ENCODE results near the gene SLC17A7. TPM values are rescaled to one million over a fixed set of nuclear protein-coding genes. Genes with fewer than 3 reads are reported as not detected.
A peak's percentile ranks its signal among the peaks of the same experiment; 100 is the strongest.

SLC17A7 gene
- total RNA-seq, 2 experiments from 2014 or later: not detected

DNA sequence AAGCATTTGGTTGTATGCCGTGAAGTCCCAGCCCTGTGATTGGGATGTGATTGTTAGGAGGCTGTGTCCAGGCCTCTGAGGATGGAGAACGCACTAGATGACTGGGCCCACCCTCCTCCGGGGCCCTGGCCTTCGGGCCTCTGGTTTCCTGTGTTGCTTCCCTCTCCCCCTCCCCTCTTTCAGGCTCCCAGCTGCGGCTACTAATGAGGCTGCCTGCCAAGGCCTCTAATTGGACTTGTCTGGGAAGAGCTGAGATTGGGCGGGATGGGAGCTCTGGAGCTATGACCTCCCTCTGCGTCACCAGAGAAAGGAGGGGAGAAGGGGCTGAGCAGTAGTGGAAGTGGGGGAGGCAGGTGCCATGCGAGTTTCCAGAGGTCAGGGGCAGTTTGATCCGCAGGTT, 28.0 kb downstream of the SLC17A7 start:
- Histone ChIP-seq H3K27ac (ENCODE audit: low read depth in 1 of 2, low read length in 2 of 2) (no peak overlapping the region), H3K36me3 (ENCODE audit: insufficient read depth, low read length) (no peaks in the 10 kb centered on the region), H3K9me3 (ENCODE audit: control insufficient read depth in 1 of 2, insufficient read depth in 1 of 2, low read length in 2 of 2) (no peaks in the 10 kb centered on the region), H3K4me3 (ENCODE audit: low read length) (no peak overlapping the region), H3K27me3 (ENCODE audit: control insufficient read depth in 1 of 2, insufficient read depth in 2 of 2, low read length in 2 of 2) (peaks cover 3 to 6% of the 10 kb centered on the region in 2 experiments), H3K4me1 (ENCODE audit: insufficient read depth, low read length) (peaks cover 44% of the 10 kb centered on the region)
- intact Hi-C loops (cut with DNase I, micrococcal nuclease): no loop called here
- ChIA-PET POLR2A (interaction anchor here (0.7 to 1.1 kb wide), 3 partner anchors 25 to 40 kb away, joined by 3 read pairs; partner anchors contain the start of gene KASH5), CTCF (no interaction called here)
- ATAC-seq (ENCODE audit: poor library complexity) (no peak), DNase-seq (no peak)
- H3K36me3 Mint-ChIP-seq (ENCODE audit: low read depth): no peaks in the 10 kb centered on the region
- peaks cover 5% of the 10 kb centered on the region for H3K27me3 Mint-ChIP-seq
- no peak for TF ChIP-seq CTCF (IDR thresholded peaks at IDR 0.05)
- H3K9me3 Mint-ChIP-seq: no peaks in the 10 kb centered on the region
- no peak overlapping the region for H3K4me3 Mint-ChIP-seq
- no peak overlapping the region for H3K27ac Mint-ChIP-seq
- H3K4me1 Mint-ChIP-seq (ENCODE audit: low read depth): peaks cover 49% of the 10 kb centered on the region

DNA sequence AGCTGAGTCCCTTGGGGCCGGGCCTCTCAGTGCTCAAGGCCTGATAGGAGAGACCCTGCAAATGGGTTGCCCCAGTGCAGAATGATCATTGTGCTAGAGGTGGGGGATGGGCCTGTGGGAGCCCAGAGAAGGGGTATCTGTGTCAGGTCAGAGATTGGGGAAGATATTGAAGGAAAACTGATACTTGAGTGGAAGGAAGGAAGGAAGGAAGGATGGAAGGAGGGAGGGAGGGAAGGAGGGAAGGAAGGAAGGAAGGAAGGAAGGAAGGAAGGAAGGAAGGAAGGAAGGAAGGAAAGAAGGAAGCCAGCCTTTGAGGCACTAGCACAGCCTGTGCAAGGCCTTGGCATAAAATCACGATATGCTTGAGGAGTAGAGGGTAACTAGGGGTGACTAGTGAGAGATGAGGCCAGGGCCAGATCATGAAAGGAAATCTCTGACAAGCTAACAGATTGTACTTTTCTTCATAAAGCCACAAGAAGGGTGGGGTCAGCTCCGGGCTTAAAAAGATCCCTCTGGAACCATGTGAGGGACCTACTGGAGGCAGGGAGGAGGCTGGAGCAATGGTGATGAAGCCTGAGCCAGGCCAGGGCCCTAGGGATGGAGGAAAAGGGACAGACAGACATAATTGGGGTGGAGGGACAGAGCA, 29.5 kb downstream of the SLC17A7 start:
- POLR2A ChIA-PET: interaction anchor here (3.9 kb wide), 1 partner anchor 8 kb away, joined by 20 read pairs; no protein-coding TSS in a partner anchor
- CTCF ChIA-PET: interaction anchor here (0.9 kb wide), 1 partner anchor 32 kb away, joined by 3 read pairs; no protein-coding TSS in a partner anchor
- no peaks in the 10 kb centered on the region for H3K27me3 Mint-ChIP-seq
- TF ChIP-seq CTCF (IDR thresholded peaks at IDR 0.05): no peak
- ATAC-seq (ENCODE audit: poor library complexity) (no peak), DNase-seq (no peak)
- Histone ChIP-seq H3K27me3 (ENCODE audit: control insufficient read depth in 1 of 2, insufficient read depth in 2 of 2, low read length in 2 of 2) (peaks cover 0 to 3% of the 10 kb centered on the region in 2 experiments), H3K4me1 (ENCODE audit: insufficient read depth, low read length) (peaks cover 60% of the 10 kb centered on the region), H3K9me3 (ENCODE audit: control insufficient read depth in 1 of 2, insufficient read depth in 1 of 2, low read length in 2 of 2) (no peaks in the 10 kb centered on the region), H3K36me3 (ENCODE audit: insufficient read depth, low read length) (no peaks in the 10 kb centered on the region), H3K27ac (ENCODE audit: low read depth in 1 of 2, low read length in 2 of 2) (no peak overlapping the region), H3K4me3 (ENCODE audit: low read length) (no peak overlapping the region)
- intact Hi-C loops (cut with DNase I, micrococcal nuclease): no loop called here
- H3K27ac Mint-ChIP-seq: peak overlapping the region; percentile 82
- no peak overlapping the region for H3K4me3 Mint-ChIP-seq
- no peaks in the 10 kb centered on the region for H3K36me3 Mint-ChIP-seq (ENCODE audit: low read depth)
- no peaks in the 10 kb centered on the region for H3K9me3 Mint-ChIP-seq
- peaks cover 60% of the 10 kb centered on the region for H3K4me1 Mint-ChIP-seq (ENCODE audit: low read depth)

GRCh38 chr19:49409441-49410029, 31.8 kb downstream of the SLC17A7 start:
- Histone ChIP-seq H3K9me3 (ENCODE audit: control insufficient read depth in 1 of 2, insufficient read depth in 1 of 2, low read length in 2 of 2) (no peaks in the 10 kb centered on the region), H3K4me3 (ENCODE audit: low read length) (peak overlapping the region; percentile 11), H3K4me1 (ENCODE audit: insufficient read depth, low read length) (peaks cover 72% of the 10 kb centered on the region), H3K36me3 (ENCODE audit: insufficient read depth, low read length) (no peaks in the 10 kb centered on the region), H3K27me3 (ENCODE audit: control insufficient read depth in 1 of 2, insufficient read depth in 2 of 2, low read length in 2 of 2) (no peaks in the 10 kb centered on the region), H3K27ac (ENCODE audit: low read depth in 1 of 2, low read length in 2 of 2) (peak overlapping the region; percentile 17 to 65)
- no peaks in the 10 kb centered on the region for H3K36me3 Mint-ChIP-seq (ENCODE audit: low read depth)
- TF ChIP-seq CTCF (IDR thresholded peaks at IDR 0.05): no peak
- ATAC-seq (ENCODE audit: poor library complexity) (peak; percentile 61), DNase-seq (peak in 4 of 14 experiments; percentile 42 to 75 (median 57))
- H3K4me1 Mint-ChIP-seq (ENCODE audit: low read depth): peaks cover 67% of the 10 kb centered on the region
- intact Hi-C loops (cut with DNase I, micrococcal nuclease): loop anchor here in 1 of 2 experiments (2.0 kb wide), 1 partner anchor 13 kb away; the partner anchor contains the start of gene PTH2
- CTCF ChIA-PET: interaction anchor here (0.7 to 1.6 kb wide), 3 partner anchors 18 to 82 kb away, joined by 3 to 6 read pairs (median 3); no protein-coding TSS in a partner anchor
- peak overlapping the region; percentile 82 for H3K27ac Mint-ChIP-seq
- H3K9me3 Mint-ChIP-seq: no peaks in the 10 kb centered on the region
- H3K4me3 Mint-ChIP-seq: peak overlapping the region; percentile 49
- H3K27me3 Mint-ChIP-seq: no peaks in the 10 kb centered on the region
- POLR2A ChIA-PET: interaction anchor here (0.6 to 3.9 kb wide), 5 partner anchors 11 to 44 kb away, joined by 4 to 20 read pairs (median 6); partner anchors contain the start of genes ALDH16A1, PIH1D1 and SLC17A7
